Measurements from ENCODE around the gene MAPKAPK3.

The MAPKAPK3 gene

DNA sequence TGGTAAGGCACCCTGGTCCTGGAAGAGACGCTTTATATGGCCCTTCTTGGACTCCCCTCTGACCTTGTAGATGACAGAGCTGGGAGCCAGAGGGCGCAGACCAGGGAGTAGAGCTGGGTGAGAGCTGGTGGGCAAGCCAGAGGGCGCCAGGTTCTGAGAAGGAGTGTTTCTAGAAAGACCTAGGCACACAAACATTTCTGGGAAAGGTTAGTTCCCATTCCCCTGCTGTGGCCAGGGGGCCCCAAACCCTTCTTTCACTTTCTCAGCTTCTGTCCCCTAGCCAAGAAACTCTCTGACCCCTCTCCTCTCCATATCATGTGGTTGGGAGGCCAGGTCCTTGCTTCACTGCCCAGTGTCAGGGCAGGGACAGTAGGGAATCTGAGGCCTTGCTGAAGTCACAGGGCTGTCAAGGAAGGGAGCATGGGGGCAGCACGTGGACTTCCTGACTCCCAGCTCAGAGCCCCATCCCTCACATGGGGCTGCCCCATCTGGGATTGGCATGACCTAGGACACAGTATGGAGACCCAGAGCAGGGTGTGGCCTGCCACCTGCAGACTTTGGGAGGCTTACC, 44.1 kb upstream of the MAPKAPK3 start:
- no peak for DNase-seq (ENCODE audit: low spot score)
- TF ChIP-seq, protein P1, sequence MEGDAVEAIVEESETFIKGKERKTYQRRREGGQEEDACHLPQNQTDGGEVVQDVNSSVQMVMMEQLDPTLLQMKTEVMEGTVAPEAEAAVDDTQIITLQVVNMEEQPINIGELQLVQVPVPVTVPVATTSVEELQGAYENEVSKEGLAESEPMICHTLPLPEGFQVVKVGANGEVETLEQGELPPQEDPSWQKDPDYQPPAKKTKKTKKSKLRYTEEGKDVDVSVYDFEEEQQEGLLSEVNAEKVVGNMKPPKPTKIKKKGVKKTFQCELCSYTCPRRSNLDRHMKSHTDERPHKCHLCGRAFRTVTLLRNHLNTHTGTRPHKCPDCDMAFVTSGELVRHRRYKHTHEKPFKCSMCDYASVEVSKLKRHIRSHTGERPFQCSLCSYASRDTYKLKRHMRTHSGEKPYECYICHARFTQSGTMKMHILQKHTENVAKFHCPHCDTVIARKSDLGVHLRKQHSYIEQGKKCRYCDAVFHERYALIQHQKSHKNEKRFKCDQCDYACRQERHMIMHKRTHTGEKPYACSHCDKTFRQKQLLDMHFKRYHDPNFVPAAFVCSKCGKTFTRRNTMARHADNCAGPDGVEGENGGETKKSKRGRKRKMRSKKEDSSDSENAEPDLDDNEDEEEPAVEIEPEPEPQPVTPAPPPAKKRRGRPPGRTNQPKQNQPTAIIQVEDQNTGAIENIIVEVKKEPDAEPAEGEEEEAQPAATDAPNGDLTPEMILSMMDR (IDR thresholded peaks at IDR 0.05; ENCODE audit: extremely low read depth, missing control alignments), result no peak

DNA sequence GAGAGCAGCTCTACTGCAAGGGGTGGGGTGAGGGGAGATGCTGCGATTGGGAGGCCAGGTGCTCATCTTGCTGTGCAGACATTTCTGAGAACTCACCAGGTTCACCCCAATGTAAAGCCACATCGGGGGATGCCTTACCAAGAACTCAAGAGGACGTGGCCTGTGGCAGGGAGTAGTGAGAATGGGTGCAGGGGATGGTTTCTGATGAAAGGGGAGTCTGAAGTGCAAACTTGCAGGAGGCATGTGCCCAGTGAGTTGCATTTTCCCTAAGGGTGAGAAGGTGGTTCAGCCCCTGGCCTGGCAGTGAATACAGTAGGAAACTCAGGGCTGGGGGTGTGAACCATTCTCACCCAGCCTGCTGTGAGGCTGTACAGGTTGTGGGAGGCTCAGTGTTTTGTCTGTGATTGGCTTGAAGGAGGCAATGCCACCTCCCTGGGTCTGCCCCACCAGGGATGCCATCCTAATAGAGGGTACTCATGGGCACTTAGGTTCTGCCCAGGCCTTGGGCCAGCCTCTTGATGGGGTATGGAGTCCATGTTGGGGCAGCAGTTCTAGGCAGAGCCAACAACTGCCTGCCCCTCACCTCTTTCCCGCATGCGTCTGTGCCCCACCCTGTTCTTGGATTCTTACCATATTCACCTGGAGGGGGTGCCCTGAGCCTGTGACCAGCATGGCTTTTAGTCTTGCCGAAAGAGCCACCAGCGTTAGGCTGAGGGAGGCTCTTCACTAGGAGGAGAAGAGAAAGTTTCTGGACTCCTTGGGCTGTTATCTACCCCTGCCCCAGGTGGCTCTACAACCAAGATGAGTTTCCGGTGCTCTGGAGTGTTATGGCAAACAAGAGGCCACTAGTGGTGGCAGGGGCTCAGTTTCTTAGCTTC, 43.1 kb upstream of the MAPKAPK3 start:
- TF ChIP-seq, protein P1 (IDR thresholded peaks at IDR 0.05; ENCODE audit: extremely low read depth, missing control alignments), result no peak
- DNase-seq (ENCODE audit: low spot score), result no peak

DNA sequence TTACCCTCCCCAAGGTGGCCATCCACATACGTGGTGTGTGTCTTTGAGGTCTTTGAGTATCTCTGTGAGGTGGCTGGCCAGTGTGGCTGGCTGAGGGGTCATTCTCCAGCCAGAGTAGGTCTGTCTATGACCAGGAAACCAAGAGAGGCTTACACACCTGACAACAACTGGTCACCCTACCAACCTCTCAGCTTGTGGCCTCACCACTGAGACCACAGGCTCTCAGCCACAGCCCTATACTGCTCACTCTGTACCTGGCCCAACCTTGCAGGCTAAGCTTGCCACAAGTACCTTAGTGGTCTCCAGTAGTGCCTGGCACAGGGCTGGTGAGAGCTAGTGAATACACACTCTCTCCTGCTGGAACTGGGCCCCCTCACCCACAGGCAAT, 42.5 kb upstream of the MAPKAPK3 start:
- no peak for DNase-seq (ENCODE audit: low spot score)
- TF ChIP-seq, protein P1 (IDR thresholded peaks at IDR 0.05; ENCODE audit: extremely low read depth, missing control alignments), result no peak

DNA sequence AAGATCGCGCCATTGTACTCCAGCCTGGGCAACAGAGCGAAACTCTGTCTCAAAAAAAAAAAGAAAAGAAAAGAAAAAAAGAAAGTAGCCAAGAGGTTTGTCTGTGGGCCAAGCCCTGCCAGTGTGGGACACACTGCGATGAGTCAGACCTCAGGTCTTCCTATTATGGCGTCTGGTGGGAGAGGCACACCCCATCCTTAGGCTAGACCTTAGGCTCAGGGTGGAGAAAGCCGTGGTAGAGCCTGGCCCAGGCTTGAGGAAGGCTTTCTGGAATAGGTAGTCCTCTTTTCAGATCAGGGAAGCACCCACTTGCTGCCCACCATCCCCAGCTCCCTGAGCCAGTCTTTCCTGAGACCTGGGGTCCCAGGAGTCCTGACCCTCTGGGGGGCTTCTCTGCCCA, 41.6 kb upstream of the MAPKAPK3 start:
- TF ChIP-seq, protein P1 (IDR thresholded peaks at IDR 0.05; ENCODE audit: extremely low read depth, missing control alignments), result no peak
- DNase-seq (ENCODE audit: low spot score), result no peak

DNA sequence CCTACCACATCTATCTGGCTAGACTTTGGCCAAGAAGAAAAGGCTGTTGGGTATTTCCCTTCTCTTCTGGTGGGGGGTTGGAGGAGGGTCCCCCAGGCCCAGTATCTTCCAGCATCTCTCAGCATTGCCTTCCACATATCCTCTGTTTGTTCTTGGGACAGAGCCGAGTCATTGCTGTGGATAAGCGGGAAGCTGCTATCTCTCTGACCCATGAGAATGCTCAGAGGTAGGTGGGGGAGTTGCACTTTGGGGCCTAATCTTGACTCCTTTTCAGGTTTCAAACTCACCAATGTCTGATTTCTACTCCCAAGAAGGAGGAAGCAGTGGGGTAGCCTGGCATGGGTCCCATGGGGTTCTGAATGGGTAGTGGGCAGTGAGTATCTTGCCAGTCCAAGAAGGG, 39.6 kb upstream of the MAPKAPK3 start:
- TF ChIP-seq, protein P1 (IDR thresholded peaks at IDR 0.05; ENCODE audit: extremely low read depth, missing control alignments), result no peak
- no peak for DNase-seq (ENCODE audit: low spot score)

DNA sequence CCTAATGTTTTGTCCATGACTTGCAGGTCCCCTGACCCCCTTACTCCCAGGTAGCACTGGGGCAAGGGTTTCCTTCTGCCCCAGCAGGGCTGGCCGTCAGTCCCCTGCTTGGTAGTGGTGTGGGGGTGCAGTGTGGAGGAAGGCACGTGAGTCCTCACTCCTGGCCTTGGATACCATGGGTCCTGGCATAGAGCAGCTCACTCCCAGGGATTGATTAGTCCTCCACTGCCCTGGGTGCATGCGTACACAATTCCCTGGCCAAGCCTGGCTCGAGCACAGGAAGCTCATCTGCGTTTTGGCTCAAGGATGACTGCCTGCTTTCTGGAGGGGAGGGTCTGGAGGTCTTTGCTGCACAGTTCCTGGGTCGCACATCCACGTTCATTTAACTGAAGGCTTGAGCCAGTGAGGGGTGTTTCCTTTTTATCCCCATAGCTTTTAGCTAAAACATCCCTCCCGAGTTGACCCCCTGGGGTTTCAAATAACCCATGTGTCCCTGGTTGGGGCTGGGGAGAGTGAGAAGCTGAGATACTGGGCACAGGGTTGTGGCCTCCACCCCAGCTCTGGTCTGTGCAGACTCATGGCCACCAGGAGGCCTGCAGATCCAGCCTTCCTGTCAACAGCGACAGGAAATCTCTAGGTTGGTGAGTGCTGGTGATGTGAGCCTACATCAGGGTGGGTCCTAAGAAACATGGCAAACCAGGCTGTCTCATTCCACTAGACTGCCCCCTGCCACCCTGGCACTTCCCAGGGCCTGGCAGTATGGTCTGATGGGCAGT, 36.1 kb upstream of the MAPKAPK3 start:
- no peak for DNase-seq (ENCODE audit: low spot score)
- TF ChIP-seq, protein P1 (IDR thresholded peaks at IDR 0.05; ENCODE audit: extremely low read depth, missing control alignments), result no peak

DNA sequence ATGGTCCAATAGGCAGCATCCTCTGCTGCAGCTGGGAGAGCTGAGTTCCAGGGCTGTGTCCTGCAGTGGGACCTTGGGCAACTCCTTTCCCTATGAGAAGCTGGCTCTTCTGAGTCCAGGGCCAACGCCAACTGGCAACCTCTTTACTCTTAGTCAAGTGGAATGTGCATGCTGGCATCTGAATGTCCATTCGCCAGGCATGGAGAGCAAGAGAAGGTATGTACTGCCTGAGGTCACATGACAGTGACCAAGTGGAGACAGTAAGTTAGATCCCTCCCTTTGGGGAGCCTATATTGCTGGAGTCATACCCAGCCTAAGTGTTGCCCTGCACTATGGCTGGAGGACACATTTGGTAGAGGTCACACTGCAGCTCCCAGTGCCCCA, 35.5 kb upstream of the MAPKAPK3 start:
- DNase-seq (ENCODE audit: low spot score), result no peak
- TF ChIP-seq, protein P1 (IDR thresholded peaks at IDR 0.05; ENCODE audit: extremely low read depth, missing control alignments), result no peak
